ENCODE measurements around the gene OR13D1.
"Not testable (repeated sequence)": the region's sequence is repeated elsewhere in the genome, so short reads cannot be mapped to it uniquely, and the experiment has no call there.

The OR13D1 gene, protein sequence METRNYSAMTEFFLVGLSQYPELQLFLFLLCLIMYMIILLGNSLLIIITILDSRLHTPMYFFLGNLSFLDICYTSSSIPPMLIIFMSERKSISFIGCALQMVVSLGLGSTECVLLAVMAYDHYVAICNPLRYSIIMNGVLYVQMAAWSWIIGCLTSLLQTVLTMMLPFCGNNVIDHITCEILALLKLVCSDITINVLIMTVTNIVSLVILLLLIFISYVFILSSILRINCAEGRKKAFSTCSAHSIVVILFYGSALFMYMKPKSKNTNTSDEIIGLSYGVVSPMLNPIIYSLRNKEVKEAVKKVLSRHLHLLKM

DNA sequence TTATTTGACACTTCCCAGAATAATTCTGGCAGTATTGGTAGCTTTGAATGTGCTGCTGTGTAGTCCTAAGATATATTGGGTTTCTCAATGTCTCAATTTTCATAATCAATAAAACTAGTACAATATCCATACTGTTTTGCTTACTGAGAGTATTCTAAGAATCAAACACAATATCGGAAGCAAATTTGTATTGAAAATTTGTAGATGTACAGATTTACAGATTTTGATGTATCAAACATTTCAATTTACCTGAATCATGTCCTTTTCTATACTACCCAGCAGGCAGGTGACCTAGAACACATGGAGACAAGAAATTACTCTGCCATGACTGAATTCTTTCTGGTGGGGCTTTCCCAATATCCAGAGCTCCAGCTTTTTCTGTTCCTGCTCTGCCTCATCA is at the start of gene OR13D1:
TSS of gene OR13D1 (plus strand) at position 301 of the 400 bp plus-strand sequence. CDS start at position 301, 0 bp downstream.
- H3K4me3 ChIP-seq (ENCODE audit: low read depth, low read length) = no peak within 1 kb of the TSS
- in situ Hi-C loops (cut with HindIII; ENCODE audit: low sequenced_read_pairs) = no loop called here
- no peak for DNase-seq (ENCODE audit: low read depth)
- TF ChIP-seq, protein P1, sequence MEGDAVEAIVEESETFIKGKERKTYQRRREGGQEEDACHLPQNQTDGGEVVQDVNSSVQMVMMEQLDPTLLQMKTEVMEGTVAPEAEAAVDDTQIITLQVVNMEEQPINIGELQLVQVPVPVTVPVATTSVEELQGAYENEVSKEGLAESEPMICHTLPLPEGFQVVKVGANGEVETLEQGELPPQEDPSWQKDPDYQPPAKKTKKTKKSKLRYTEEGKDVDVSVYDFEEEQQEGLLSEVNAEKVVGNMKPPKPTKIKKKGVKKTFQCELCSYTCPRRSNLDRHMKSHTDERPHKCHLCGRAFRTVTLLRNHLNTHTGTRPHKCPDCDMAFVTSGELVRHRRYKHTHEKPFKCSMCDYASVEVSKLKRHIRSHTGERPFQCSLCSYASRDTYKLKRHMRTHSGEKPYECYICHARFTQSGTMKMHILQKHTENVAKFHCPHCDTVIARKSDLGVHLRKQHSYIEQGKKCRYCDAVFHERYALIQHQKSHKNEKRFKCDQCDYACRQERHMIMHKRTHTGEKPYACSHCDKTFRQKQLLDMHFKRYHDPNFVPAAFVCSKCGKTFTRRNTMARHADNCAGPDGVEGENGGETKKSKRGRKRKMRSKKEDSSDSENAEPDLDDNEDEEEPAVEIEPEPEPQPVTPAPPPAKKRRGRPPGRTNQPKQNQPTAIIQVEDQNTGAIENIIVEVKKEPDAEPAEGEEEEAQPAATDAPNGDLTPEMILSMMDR (IDR thresholded peaks at IDR 0.05; ENCODE audit: low read depth, low read length, missing control alignments) = no peak

DNA sequence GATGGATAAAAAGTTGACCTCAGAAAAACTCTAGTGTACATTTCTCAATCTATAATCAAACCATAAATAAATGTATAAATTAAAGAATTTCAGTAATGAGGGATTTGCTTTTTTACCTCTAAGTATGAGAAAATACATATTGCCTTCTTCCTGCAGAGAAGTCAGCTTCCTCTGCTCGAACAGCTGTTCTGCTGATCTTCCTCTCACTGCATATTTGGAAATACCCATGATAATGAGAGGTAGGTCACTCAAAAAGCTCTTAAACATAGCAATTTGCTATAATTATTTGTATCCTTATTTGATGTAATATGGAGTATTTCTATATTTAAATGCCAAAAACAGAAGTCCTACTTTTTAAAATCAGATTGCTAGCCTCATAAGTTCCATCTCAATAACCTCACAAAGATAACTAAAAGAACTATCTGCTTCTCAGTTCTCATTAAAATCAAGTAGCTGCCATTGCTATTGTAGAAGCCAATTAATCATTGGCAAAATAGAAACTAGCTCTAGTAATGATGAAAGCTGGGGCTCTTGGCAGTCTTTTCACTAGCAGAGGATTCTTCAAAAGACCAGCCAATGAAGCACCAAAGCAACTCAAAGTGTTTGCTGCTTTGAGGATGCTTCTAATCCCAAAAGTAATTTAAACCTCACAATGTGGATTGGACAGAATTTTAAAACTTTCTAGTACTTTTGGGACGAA is 35.7 kb upstream of the OR13D1 start:
- in situ Hi-C loops (cut with HindIII; ENCODE audit: low sequenced_read_pairs) = no loop called here
- H3K4me3 ChIP-seq (ENCODE audit: low read depth, low read length) = no peak overlapping the region
- no peak for DNase-seq (ENCODE audit: low read depth)
- TF ChIP-seq, protein P1 (IDR thresholded peaks at IDR 0.05; ENCODE audit: low read depth, low read length, missing control alignments) = no peak

DNA sequence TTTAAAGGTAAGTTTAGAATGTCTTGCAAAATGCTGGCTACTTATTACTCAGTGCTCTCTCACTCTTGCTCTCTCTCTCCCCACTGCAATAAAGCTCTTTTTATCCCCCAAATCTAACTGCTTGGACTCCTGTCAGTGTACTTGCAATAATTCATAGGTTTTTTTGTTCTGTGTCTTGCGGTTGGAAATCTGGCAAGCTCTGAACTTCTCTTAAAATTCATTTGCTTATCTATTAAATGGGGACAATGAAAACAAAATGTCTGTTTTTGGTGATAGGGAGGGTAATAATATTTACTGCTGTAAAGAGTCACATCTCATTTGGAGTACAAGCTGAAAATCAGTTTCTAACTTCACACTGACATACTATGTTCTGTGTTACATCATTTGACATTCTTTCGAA is 18.7 kb upstream of the OR13D1 start:
- in situ Hi-C loops (cut with HindIII; ENCODE audit: low sequenced_read_pairs) = no loop called here
- TF ChIP-seq, protein P1 (IDR thresholded peaks at IDR 0.05; ENCODE audit: low read depth, low read length, missing control alignments) = no peak
- H3K4me3 ChIP-seq (ENCODE audit: low read depth, low read length) = no peak overlapping the region
- no peak for DNase-seq (ENCODE audit: low read depth)

DNA sequence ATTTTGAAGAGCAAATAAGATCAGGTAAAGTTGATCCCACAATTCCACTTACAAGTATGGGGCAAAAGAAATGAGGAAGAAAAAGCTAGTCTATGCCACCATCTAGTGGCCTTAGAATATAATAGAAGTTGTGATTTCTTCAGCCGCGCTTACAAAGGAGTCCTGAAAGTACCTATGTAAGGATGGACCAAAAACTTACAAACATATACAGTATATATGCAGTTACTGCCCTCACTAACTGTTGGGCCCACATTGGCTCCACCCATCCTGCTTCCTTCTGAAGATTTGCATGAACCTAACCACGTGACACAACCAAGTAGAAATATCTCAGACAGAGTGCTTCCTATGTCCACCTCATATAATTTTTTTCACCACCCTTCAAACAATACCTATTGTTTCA is 11.7 kb upstream of the OR13D1 start:
- peak; percentile 31 for DNase-seq (ENCODE audit: low read depth)
- H3K4me3 ChIP-seq (ENCODE audit: low read depth, low read length) = no peak overlapping the region
- TF ChIP-seq, protein P1 (IDR thresholded peaks at IDR 0.05; ENCODE audit: low read depth, low read length, missing control alignments) = peak; percentile 44
- in situ Hi-C loops (cut with HindIII; ENCODE audit: low sequenced_read_pairs) = no loop called here

DNA sequence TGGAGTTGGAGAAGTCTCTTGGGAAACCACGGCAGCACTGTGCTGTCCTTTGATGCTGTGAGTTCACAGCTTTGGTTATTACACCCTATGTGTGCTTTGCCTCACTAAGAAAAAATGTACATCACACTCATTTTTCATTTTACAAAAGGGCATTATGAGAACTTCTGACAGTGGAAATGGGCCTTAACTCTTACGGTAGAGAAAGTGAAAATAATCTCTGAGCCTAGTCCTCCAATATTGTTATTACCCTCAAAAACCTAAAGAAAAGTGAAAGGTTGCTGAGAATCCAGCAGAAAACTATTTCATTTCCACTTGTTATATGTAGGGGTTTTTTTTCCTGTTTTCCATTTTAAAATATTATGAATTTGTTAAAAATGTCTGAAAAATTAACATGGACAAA is 8.2 kb upstream of the OR13D1 start:
- no peak for DNase-seq (ENCODE audit: low read depth)
- TF ChIP-seq, protein P1 (IDR thresholded peaks at IDR 0.05; ENCODE audit: low read depth, low read length, missing control alignments) = no peak
- H3K4me3 ChIP-seq (ENCODE audit: low read depth, low read length) = no peak overlapping the region
- in situ Hi-C loops (cut with HindIII; ENCODE audit: low sequenced_read_pairs) = no loop called here

DNA sequence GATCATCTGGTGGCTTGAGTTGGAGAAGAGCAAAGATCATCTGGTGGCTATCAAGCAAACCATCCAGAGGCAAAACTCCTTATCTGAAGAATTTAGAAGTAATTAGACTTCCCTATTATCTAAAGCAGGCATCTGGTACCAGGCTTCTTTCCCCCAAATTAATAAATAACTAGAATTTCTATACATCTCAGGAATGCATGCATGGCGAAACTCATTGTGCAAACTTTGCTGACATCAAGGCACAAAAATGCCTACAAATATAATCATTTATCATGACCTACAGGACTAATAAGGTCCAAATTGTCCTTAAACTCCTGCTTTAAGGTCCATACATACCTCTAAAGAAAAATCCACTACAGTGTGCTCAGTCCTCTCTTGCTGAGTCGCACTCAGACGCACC is 6.0 kb downstream of the OR13D1 start:
- no peak overlapping the region for H3K4me3 ChIP-seq (ENCODE audit: low read depth, low read length)
- DNase-seq (ENCODE audit: low read depth) = no peak
- TF ChIP-seq, protein P1 (IDR thresholded peaks at IDR 0.05; ENCODE audit: low read depth, low read length, missing control alignments) = no peak
- in situ Hi-C loops (cut with HindIII; ENCODE audit: low sequenced_read_pairs) = no loop called here

DNA sequence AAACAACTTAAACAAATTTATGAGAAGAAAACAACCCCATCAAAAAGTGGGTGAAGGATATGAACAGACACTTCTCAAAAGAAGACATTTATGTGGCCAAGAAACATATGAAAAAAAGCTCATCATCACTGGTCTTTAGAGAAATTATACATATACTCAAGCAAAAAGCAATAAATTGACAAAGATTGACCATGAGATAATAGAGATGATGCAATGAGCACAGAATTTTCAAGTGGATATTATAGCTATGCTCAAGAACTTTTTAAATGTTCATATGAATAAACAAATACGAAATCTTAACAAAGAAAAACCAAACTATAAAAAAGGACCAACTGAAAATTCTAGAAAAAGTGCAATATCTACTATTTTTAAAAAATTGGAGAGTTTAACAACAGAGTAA is 14.4 kb downstream of the OR13D1 start:
- H3K4me3 ChIP-seq (ENCODE audit: low read depth, low read length); DNase-seq (ENCODE audit: low read depth); in situ Hi-C loops (cut with HindIII; ENCODE audit: low sequenced_read_pairs): not testable (repeated sequence)
